HEK293T (cell line): ENCODE data around the gene SEH1L.
"Not testable (repeated sequence)": the region's sequence is repeated elsewhere in the genome, so short reads cannot be mapped to it uniquely, and the experiment has no call there.

Experiments used
- CTCF ChIA-PET: fragments of 350-600 bp; formaldehyde crosslinking; extraction: SDS; loops from one replicate; lab custom pipeline; 2021; ENCODE audit warnings: antibody characterized with exemption, inconsistent platforms; lab: Yijun Ruan, JAX
- POLR2A ChIA-PET: fragments of 350-600 bp; formaldehyde crosslinking; extraction: SDS; loops from one replicate; lab custom pipeline; 2020; ENCODE audit warnings: antibody characterized with exemption, inconsistent platforms; lab: Yijun Ruan, JAX
- DNase-seq: peaks from one replicate; pipeline ENCODE4 v3.0.0; 2012; ENCODE audit warnings: mixed read lengths; ENCODE audit errors: extremely low spot score
- ARNT ChIP-seq: fragments of 450-650 bp; IDR thresholded peaks from 2 replicates; pipeline ENCODE4 v1.6.1; 2017; ENCODE audit warnings: mild to moderate bottlenecking
- BHLHE40 ChIP-seq: fragments of 450-650 bp; IDR thresholded peaks from 2 replicates; pipeline ENCODE4 v1.6.1; 2016; ENCODE audit warnings: mild to moderate bottlenecking, moderate library complexity, borderline replicate concordance
- CTBP1 ChIP-seq: fragments of 450-650 bp; IDR thresholded peaks from 2 replicates; pipeline ENCODE4 v1.6.1; 2016; ENCODE audit warnings: borderline replicate concordance
- ELF4 ChIP-seq: fragments of 450-650 bp; IDR thresholded peaks from 2 replicates; pipeline ENCODE4 v1.6.1; 2017; ENCODE audit warnings: antibody characterized with exemption
- FOXA1 ChIP-seq: fragments of 450-650 bp; IDR thresholded peaks from 2 replicates; pipeline ENCODE4 v1.6.1; 2016; ENCODE audit warnings: mild to moderate bottlenecking
- FOXK2 ChIP-seq: fragments of 450-650 bp; IDR thresholded peaks from 2 replicates; pipeline ENCODE4 v1.6.1; 2016; ENCODE audit warnings: mild to moderate bottlenecking
- FOXM1 ChIP-seq: fragments of 450-650 bp; IDR thresholded peaks from 2 replicates; pipeline ENCODE4 v1.6.1; 2017; ENCODE audit warnings: mild to moderate bottlenecking, borderline replicate concordance
- HDGF ChIP-seq: fragments of 450-650 bp; IDR thresholded peaks from 2 replicates; pipeline ENCODE4 v1.6.1; 2017; ENCODE audit warnings: antibody characterized with exemption, borderline replicate concordance
- L3MBTL2 ChIP-seq: fragments of 450-650 bp; conservative IDR thresholded peaks from 2 replicates; pipeline ENCODE4 v1.6.1; 2016; ENCODE audit warnings: mild to moderate bottlenecking
- LEF1 ChIP-seq: fragments of 450-650 bp; IDR thresholded peaks from 2 replicates; pipeline ENCODE4 v1.6.1; 2017; ENCODE audit warnings: mild to moderate bottlenecking, borderline replicate concordance
- NFRKB ChIP-seq: fragments of 450-650 bp; IDR thresholded peaks from 2 replicates; pipeline ENCODE4 v1.6.1; 2016; ENCODE audit warnings: mild to moderate bottlenecking, moderate library complexity
- SP1 ChIP-seq: fragments of 450-650 bp; IDR thresholded peaks from 2 replicates; pipeline ENCODE4 v1.6.1; 2017
- SUZ12 ChIP-seq: fragments of 450-650 bp; IDR thresholded peaks from 2 replicates; pipeline ENCODE4 v1.6.1; 2016; ENCODE audit warnings: mild to moderate bottlenecking
- TARDBP ChIP-seq: fragments of 450-650 bp; IDR thresholded peaks from 2 replicates; pipeline ENCODE4 v1.6.1; 2016
- ZNF384 ChIP-seq: fragments of 450-650 bp; IDR thresholded peaks from 2 replicates; pipeline ENCODE4 v1.6.1; 2016
- TF ChIP-seq, protein P1 (sequence below): fragments of 450-650 bp; IDR thresholded peaks from 2 replicates; pipeline ENCODE4 v1.6.1; 2016

The SEH1L gene

DNA sequence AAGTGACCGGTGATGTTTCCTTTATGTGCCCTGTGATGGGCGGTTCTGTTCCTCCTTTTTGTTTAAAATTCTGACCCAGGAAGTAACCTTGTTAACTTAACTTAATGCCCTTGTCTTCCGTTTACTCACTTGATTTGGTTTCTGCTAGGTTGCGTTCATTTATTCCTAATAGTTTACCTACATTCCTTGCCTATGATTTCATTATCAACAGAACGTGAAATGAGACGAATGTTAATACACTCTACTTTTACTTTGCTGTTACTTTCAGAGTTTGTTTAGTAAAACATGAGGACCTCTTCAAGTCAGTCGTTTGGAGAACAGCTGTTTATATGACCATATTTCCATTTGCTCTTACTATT lies 44.0 kb downstream of the SEH1L start:
- POLR2A ChIA-PET: interaction anchor here (1.1 to 2.0 kb wide), 9 partner anchors 8 to 521 kb away, joined by 3 to 15 read pairs (median 5); partner anchors contain the start of gene PTPN2
- CTCF ChIA-PET: no interaction called here
- DNase-seq: no peak
- TF ChIP-seq FOXA1 (no peak), BHLHE40 (no peak), ELF4 (no peak), LEF1 (no peak), FOXM1 (no peak), HDGF (no peak), CTBP1 (no peak), ARNT (no peak), L3MBTL2 (no peak), NFRKB (no peak), ZNF384 (no peak), SUZ12 (no peak), TARDBP (no peak), FOXK2 (no peak), SP1 (no peak)
- TF ChIP-seq, protein P1, sequence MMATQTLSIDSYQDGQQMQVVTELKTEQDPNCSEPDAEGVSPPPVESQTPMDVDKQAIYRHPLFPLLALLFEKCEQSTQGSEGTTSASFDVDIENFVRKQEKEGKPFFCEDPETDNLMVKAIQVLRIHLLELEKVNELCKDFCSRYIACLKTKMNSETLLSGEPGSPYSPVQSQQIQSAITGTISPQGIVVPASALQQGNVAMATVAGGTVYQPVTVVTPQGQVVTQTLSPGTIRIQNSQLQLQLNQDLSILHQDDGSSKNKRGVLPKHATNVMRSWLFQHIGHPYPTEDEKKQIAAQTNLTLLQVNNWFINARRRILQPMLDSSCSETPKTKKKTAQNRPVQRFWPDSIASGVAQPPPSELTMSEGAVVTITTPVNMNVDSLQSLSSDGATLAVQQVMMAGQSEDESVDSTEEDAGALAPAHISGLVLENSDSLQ: no peak

GRCh38 chr18:12993439-12993838 lies 45.6 kb downstream of the SEH1L start:
- ChIA-PET CTCF (no interaction called here), POLR2A (no interaction called here)
- no peak for TF ChIP-seq SP1
- no peak for TF ChIP-seq L3MBTL2
- TF ChIP-seq FOXM1: no peak
- TF ChIP-seq HDGF: no peak
- no peak for TF ChIP-seq ARNT
- TF ChIP-seq CTBP1: no peak
- TF ChIP-seq NFRKB: no peak
- TF ChIP-seq ELF4: no peak
- no peak for TF ChIP-seq SUZ12
- TF ChIP-seq, protein P1: no peak
- no peak for TF ChIP-seq FOXA1
- TF ChIP-seq BHLHE40: no peak
- DNase-seq: no peak

GRCh38 chr18:12995424-12995823 lies 47.6 kb downstream of the SEH1L start:
- ChIA-PET CTCF (no interaction called here), POLR2A (no interaction called here)
- TF ChIP-seq FOXA1: no peak
- no peak for TF ChIP-seq ZNF384
- TF ChIP-seq FOXM1: no peak
- TF ChIP-seq, protein P1: no peak
- TF ChIP-seq L3MBTL2: no peak
- no peak for TF ChIP-seq SUZ12
- no peak for TF ChIP-seq TARDBP
- no peak for TF ChIP-seq BHLHE40
- no peak for TF ChIP-seq SP1
- TF ChIP-seq NFRKB: no peak
- TF ChIP-seq HDGF: no peak
- TF ChIP-seq ARNT: no peak
- DNase-seq: no peak

DNA sequence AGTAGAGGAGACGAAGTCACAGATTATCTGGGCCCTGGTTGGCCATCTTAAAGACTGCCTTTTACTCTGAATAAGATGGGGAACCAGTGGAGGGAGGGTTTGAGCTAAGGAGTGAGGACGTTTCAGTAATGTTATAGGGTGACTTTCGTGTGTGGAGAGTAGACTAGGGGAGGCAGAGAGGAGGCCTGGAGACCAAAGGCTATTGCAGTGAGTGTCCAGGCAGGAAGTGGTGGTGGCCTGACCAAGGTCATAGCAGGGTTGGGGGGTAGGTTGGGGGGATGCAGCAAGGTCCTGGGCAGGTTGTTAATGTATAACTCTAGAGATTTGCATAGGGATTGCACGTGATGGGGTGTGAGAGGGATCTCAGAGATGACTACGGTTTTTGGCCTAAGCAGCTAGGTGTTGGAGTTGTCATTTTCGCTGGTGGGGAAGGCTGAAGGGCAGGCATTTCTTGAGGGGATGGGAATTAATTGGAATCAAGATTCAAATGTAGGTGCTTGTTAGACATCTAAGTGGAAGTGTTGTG lies 48.2 kb downstream of the SEH1L start:
- ChIA-PET CTCF (no interaction called here), POLR2A (no interaction called here)

DNA sequence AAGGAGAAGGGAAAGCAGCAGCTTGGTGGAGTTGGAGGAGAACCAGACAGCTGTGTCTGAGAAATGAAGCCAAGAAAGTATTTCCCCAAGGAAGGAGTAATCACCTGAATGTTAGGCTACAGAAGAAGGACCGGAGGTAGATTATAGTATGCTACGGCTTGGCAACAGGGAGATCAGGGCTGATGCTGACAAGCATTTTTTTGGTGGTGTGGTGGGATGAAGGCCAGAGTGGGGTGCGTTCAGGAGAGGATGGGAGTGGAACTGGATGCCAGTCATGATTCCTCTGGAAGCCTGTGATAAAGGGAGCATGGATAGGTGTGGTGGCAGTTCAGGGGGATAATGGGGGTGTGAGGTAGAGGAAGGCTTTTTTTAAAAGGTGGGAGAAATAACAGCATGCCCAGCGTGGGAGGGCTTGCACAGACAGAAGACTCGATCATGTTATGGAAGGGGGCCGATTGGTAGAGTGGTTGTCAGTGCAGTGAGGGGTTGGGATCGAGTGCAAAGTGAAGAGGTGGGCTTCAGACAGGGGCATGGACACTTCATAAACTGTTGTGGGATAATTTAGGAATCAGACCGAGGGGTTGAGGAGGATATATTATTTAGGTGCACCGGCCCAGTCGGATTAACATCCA lies 49.0 kb downstream of the SEH1L start:
- POLR2A ChIA-PET: no interaction called here
- TF ChIP-seq CTBP1: no peak
- TF ChIP-seq, protein P1: no peak
- no peak for TF ChIP-seq ARNT
- TF ChIP-seq BHLHE40: no peak
- no peak for TF ChIP-seq SUZ12
- no peak for TF ChIP-seq LEF1
- no peak for DNase-seq
- CTCF ChIA-PET: no interaction called here

More for the DNA sequence above, 48.2 kb downstream of the SEH1L start:
- TF ChIP-seq LEF1 (no peak), CTBP1 (no peak), SP1 (no peak), HDGF (no peak), ZNF384 (no peak), NFRKB (no peak), FOXK2 (no peak), TARDBP (no peak), FOXA1 (no peak), SUZ12 (no peak), BHLHE40 (no peak)
- TF ChIP-seq, protein P1: no peak
- DNase-seq: no peak

DNA sequence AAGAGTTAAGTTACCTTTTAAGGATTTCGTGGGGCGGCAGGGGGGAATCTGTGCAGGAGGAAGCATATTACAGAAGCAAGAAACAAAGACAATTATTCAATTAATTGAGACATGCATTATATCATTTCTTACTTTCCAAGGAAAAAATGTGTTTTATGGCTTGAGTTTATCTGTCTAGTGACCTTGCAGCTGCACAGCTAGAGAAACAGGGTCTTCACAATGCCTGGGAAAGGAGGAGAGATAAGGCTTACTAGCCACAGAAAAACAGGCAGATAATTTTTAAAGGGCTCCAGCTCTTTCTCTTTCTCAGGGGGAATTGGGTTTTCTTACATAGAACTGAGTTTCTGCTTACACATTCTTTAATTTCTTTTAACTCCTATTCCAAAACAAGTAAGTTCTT lies 49.5 kb downstream of the SEH1L start:
- DNase-seq, POLR2A ChIA-PET, CTCF ChIA-PET: not testable (repeated sequence)
